DMS114 treated with DMSO at 0.1 percent for 48 hours (cell line): ENCODE data around the gene RNASE8.
"Not testable (repeated sequence)": the region's sequence is repeated elsewhere in the genome, so short reads cannot be mapped to it uniquely, and the experiment has no call there.

Source experiments
- DNase-seq: peaks from one replicate; lab custom pipeline; 2025; ENCODE audit not compliant: unreplicated experiment; lab: John Stamatoyannopoulos, UW

RNASE8 gene

DNA sequence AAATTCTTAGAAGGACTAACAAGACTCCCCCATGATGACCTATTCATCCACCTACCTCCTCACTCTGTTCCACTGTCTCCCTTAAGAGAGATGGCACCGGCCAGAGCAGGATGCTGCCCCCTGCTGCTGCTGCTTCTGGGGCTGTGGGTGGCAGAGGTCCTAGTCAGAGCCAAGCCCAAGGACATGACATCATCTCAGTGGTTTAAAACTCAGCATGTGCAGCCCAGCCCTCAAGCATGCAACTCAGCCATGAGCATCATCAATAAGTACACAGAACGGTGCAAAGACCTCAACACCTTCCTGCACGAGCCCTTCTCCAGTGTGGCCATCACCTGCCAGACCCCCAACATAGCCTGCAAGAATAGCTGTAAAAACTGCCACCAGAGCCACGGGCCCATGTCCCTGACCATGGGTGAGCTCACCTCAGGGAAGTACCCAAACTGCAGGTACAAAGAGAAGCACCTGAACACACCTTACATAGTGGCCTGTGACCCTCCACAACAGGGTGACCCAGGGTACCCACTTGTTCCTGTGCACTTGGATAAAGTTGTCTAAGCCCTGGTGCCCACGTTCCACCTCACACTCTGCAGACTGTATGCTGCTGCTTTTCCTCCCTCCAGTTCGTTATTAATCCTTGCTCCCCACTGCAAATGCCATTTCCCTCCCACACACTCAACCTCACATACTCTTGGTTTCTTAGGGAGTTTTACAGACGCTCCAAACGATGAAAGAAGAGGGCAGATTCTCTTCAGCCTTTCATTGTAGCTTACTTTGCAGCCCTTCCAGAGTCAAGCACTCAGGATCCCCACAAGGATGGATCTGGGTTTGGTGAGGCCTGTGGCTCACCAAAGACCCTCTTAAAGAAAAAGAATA lies at the start of gene RNASE8:
RNASE8 (plus strand) TSS at position 20 of the 873 bp plus-strand sequence; CDS start at position 91, 71 bp downstream.
- DNase-seq, result no peak

- DNase-seq, result not testable (repeated sequence)
Observed at GRCh38 chr14:21009721-21010120, 47.9 kb upstream of the RNASE8 start.

DNA sequence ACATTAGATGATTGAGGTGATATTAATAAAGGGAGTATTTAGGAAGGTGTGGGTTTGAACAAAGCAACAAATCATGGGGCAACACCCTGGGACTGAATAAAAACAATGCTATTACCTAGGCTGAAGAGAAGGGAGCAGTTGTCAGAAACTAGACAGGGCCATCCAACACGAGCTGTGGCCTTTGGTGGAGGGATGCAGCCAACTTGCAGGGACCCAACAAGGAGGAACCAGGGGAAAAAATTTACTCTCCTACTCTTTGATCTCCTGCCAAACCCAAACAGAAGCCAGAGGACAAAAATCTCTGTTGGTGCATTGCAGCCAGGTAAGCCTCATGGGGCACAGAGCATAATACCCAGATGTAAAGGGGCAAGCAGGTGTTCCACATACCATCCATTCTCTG lies 46.5 kb upstream of the RNASE8 start:
- DNase-seq, result no peak

DNA sequence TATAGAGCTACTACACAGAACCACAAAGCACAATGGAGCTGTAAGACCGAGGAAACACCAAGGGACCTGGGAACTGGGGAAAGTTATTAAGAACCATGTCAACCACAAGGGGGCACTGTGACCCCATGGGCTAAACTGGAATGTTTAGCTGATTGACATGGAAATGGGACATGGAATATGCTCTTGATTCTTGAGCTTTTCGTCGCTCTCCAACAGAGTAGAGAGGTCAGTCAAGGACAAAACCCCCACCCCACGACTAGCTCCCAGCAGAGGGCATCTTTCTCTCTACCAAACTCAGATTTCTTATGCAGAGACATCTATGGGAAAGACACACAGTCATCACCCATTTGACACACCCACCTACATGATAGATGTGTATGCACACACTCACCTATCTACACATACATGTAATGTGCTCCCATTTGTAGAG lies 42.8 kb upstream of the RNASE8 start:
- peak; percentile 68 for DNase-seq

GRCh38 chr14:21015312-21015711 lies 42.3 kb upstream of the RNASE8 start:
- DNase-seq, result no peak

DNA sequence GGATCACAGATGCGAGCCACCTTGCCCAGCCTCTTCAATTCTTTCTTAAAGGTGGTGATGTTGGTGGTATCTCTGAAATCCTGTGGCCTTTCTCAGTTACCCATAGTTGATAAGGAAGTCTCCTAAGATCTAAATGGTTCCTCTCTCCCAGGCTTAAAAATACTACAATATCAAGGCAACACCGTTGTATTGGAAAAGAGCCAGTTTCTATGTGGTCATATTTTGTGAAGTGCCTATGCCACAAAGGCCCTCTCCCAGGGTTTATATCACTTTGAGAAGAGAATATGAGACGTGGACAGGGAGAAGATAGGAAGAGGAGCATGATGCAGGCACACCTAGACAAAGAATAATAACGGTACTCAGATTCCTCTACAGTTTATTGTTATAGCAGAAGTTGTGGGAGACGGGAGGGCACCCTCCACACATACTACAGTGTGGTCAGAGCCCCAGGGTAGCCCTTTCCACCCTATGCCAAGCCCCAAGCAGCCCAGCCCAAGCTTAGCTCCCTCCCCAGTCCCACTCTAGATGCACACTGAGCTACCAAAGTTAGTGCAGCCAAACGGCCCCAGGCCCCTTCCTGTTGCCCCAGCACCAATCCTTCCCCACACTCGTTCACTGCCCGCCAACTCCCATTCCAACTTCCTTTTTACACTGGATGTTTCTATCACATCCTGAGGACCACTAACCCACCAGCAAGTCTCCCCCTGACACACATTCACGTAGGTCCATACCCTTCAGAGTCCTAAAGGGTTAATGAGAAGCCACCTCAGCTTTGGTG lies 41.0 kb upstream of the RNASE8 start:
- DNase-seq, result no peak

- no peak for DNase-seq
Observed at GRCh38 chr14:21017528-21018245, 39.9 kb upstream of the RNASE8 start.

DNA sequence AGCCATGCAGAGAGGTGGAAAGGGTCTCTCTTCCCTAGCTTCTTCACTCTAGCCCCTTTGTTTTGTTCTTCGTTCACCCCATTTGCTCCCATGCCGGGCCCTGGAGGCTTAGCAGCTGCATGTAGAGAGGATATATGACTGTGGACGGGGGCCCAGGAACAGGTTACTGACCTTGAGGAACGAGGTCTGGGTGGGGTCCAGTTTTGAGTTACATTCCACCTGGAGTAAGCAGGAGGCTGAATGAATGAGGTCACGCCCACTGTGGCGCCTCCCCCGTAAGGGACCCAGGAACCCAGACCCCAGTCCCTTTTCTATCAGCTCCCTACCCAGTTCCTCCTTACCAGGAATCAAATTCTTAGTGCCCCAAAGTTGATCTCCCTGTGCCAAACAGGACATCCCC lies 39.3 kb upstream of the RNASE8 start:
- DNase-seq, result no peak

DNA sequence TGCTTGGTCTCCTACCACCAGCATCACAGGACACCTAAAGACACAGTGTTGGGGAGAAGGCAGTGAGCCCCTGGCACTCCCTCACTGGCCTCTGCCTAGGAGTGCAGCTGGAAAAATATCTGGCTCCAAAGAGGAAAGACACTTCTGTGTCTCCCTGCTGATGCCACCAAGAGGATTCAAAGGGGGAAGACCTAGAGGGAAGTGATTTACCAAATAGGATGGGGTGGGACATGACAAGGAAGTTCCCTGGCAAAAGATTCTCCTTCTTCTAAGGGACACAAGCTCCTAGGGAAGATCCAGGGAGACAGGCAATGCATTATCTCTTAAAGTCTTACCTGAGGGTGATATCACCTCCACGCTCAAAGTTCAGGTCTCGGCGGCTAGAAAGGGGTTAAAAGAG lies 38.8 kb upstream of the RNASE8 start:
- no peak for DNase-seq

DNA sequence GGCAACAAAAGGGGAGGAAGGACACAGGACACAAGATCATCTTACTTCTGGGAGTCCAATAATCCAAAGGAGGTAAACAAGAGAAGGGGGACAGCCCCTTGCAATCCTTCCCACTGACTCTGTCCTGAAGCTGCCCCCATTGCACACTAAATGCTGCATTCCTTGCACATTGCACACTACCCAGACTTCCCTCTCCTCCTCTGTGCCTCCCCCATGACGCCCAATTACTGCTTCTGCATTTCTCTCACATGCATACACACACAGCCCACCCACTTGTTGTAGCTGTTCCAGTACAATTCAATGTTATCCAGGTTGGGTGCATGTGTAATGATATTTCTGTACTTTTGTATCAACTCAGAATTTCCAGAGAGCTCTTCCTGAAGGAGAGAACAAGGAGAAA lies 38.3 kb upstream of the RNASE8 start:
- no peak for DNase-seq

- no peak for DNase-seq
Observed at GRCh38 chr14:21020977-21021545, 36.6 kb upstream of the RNASE8 start.

- DNase-seq, result no peak
Observed at GRCh38 chr14:21022686-21023085, 34.9 kb upstream of the RNASE8 start.

DNA sequence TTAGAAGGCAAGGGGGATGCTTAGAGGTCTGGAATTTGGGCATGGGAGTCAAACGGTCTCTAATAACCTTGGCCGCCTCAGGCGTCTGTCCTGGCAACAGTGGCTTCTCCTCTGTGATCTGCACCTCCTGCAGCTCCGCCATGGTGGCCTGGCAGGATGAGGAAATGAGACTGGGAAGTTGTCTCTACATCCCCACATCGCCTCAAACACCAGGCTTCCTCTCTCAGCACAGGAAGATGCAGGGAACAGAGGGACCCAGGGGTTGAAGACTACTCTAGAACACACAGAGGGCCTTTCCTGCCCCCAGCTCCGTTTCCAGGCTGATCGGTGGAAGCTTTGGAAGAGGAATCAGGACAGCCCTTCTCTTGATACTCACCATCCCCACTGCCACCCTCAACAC lies 34.4 kb upstream of the RNASE8 start:
- DNase-seq, result no peak

DNA sequence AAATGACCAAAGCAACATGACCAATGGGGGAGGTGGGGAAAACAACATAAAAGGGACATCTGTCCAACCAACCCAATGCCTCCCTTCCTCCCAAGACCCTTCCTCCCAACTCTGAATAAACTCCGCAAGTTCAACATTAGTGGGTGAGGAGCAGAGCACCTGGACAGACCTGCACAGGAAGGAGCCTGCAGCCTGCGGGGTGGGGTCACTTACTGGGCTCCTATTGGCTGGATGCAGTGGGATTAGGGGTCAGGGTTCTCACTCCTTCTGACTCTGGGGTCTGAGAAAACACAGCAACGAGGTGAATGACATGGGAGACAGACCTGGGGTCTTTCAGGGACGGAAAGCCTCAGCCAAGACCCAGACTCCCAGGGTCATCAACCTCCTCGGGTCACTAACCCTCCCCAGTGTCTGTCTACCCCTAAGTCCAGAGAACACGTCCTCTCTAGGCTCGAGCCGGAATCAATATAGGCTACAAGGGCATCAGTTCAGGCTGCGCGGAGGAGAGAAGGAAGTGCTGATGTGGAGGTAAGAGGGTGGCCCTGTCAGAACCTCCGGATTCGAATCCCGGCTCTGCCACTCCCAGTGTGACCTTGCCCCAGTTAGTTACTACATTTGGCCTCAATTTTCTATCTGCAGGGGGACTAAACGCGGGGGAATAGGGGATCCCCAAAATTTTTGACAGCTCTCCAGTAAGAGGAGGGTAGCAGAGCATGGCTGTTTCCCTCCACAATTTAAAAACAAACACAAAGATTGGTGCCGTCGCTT lies 33.6 kb upstream of the RNASE8 start:
- no peak for DNase-seq

DNA sequence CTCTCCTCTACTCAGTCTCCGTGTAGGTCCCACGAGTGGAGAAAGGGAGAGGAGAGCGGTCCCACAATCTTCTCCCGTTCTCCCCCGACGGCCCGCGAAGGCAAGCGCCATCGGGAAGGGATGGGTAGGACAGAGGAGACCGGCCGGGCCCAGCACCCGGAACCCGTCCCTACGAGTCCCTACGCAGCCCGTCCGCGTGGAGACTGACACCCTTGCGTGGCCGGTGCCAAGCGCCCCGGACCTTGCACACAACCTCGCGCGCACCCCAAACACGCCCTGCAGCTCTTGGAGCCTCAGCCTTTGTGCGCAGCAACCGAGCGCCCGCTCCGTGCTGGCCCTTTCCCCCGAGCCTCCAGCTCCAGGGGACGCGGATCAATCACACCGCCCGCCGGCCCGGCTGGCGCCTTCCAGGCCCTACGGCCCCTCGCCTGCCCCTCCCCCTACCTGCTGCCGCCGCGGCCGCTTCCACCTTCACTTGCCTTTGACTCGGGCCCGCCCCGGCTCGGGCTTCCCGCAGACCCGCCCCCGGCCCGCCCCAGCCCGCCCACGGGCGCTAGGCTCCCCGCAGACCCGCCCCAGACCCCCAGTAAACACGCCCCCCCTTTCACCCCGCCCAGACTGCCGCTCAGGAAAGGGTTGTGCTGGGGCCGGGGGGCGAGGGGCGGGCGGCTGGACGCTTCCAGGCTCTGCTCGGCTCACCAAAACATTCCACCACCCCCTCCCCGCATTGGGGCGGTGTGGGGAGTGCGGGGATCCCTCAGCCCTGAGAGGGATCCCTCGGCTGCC lies 32.8 kb upstream of the RNASE8 start, which contains the start of gene NDRG2:
NDRG2 (minus strand) TSS at position 477 of the 786 bp plus-strand sequence. CDS start 1,746 bp downstream, outside the sequence.
- no peak for DNase-seq

DNA sequence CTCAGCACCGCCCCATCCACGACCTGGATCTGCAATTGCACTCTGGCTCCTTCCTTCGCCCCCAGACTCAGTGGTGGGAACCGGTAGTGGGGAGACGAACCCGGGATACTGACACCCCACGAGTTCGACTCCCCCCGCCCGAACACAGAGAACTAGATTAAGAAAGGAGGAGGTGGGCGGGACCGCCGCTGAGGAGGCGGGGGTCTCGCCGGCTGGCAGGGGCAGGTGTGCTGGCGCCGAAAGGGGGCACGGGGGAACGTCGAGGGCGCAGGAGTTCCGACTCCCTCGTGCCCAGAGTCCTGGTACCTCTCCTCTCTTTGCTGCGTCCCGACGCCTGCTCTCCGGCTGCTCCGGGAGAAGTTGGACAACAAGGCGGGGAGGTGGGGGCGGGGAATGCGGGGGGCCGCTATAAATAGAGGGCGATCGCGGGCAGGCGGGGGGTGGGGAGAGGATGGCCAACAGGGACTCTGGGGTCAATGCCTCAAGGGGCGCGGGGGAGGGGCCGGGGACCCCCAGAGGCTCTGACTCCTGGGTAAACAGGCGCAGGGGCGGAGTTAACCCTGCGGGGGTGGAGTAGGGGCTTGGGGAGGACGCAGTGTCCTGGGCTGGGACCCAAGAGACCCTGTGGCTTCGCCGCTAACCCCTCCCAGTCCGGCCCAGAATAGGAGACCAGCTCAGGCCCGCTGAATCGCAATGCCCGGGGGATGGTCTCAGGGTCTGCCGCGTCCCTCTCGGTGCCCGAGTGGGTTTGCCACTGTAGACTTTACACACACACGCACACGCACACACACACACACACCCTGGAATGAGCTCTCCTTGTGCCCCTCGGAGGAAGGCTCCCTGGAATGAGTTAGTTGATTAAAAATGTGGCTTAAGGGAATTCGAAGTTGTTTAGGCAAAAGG lies 32.0 kb upstream of the RNASE8 start:
- no peak for DNase-seq

GRCh38 chr14:21026274-21026987 lies 31.2 kb upstream of the RNASE8 start:
- no peak for DNase-seq

DNA sequence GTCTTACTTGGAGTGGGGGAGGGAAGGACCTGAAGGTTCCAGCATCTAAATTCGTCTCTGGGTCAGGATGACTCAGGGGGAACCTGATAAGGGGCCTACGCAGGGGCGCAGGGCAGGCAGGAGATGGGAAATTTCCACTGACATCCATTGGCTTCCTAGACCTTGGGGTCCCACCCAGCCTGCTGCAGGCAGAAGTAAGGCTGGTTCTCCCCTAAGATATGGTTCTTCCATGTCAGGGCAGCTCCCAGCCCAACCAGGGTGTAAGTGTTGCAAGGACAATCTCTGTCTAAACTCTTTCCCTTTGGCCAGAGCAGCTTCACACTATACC lies 30.7 kb upstream of the RNASE8 start:
- DNase-seq, result no peak
